Loucy (cell line): ENCODE results near the gene CDKN2B-AS1.

Experiments used
- H2AFZ ChIP-seq: fragments of 200-600 bp; sonication (generic); 2 replicates; pipeline ENCODE4 v1.6.0; 2016; ENCODE audit warnings: antibody characterized with exemption, mild to moderate bottlenecking, low read length, moderate library complexity
- H3F3A ChIP-seq: fragments of 200-600 bp; 2 replicates; pipeline ENCODE4 v1.6.0; 2016; ENCODE audit warnings: antibody characterized with exemption, low read depth, mild to moderate bottlenecking
- H3K27me3 ChIP-seq: fragments of 200-600 bp; sonication (generic); 2 replicates; pipeline ENCODE4 v1.6.1; 2014; ENCODE audit warnings: low read length, mild to moderate bottlenecking; ENCODE audit not compliant: insufficient read depth, poor library complexity, severe bottlenecking
- H3K36me3 ChIP-seq: fragments of 200-600 bp; sonication (generic); 2 replicates; pipeline ENCODE4 v1.6.1; 2016; ENCODE audit warnings: low read length; ENCODE audit not compliant: insufficient read depth
- H3K4me1 ChIP-seq: fragments of 200-600 bp; sonication (generic); 2 replicates; pipeline ENCODE4 v1.5.1; 2014; ENCODE audit warnings: low read length, mild to moderate bottlenecking; ENCODE audit not compliant: insufficient read depth, poor library complexity, severe bottlenecking
- H3K4me2 ChIP-seq: fragments of 200-600 bp; sonication (generic); 2 replicates; pipeline ENCODE4 v1.6.0; 2014; ENCODE audit warnings: antibody characterized with exemption, low read length, low read depth, mild to moderate bottlenecking; ENCODE audit not compliant: poor library complexity, severe bottlenecking
- H3K4me3 ChIP-seq: fragments of 200-600 bp; sonication (generic); 2 replicates; pipeline ENCODE4 v1.5.1; 2014; ENCODE audit warnings: low read length, mild to moderate bottlenecking, mixed read lengths; ENCODE audit not compliant: poor library complexity, severe bottlenecking
- H3K79me2 ChIP-seq: fragments of 200-600 bp; sonication (generic); 2 replicates; pipeline ENCODE4 v1.6.1; 2014; ENCODE audit warnings: low read length; ENCODE audit not compliant: insufficient read depth
- H3K9ac ChIP-seq: fragments of 200-600 bp; sonication (generic); 2 replicates; pipeline ENCODE4 v1.6.0; 2014; ENCODE audit warnings: mild to moderate bottlenecking, low read depth, low read length, moderate library complexity; ENCODE audit not compliant: poor library complexity, severe bottlenecking
- H3K9me2 ChIP-seq: fragments of 200-600 bp; sonication (generic); replicated peaks from 2 replicates; pipeline ENCODE4 v1.6.1; 2016; ENCODE audit warnings: low read depth, low read length, mixed read lengths
- H3K9me3 ChIP-seq: fragments of 200-600 bp; sonication (generic); 2 replicates; pipeline ENCODE4 v1.6.1; 2014; ENCODE audit warnings: mild to moderate bottlenecking, antibody characterized with exemption, low read length, low read depth; ENCODE audit not compliant: insufficient read depth
- H4K20me1 ChIP-seq: fragments of 200-600 bp; sonication (generic); 2 replicates; pipeline ENCODE4 v1.6.0; 2014; ENCODE audit warnings: antibody characterized with exemption, low read length, mild to moderate bottlenecking; ENCODE audit not compliant: insufficient read depth, poor library complexity, severe bottlenecking
- CTCF ChIP-seq: fragments of 200-600 bp; sonication (generic); conservative IDR thresholded peaks from 2 replicates; pipeline ENCODE4 v1.5.1; 2014; ENCODE audit warnings: mild to moderate bottlenecking, antibody characterized with exemption, low read length
- EZH2phosphoT487 ChIP-seq: fragments of 200-600 bp; IDR thresholded peaks from 2 replicates; pipeline ENCODE4 v1.6.1; 2018; ENCODE audit warnings: antibody characterized with exemption, mild to moderate bottlenecking, moderate library complexity, borderline replicate concordance

Gene CDKN2B-AS1

GRCh38 chr9:21991072-21991959, 3.3 kb upstream of the CDKN2B-AS1 start:
- H3K4me1 ChIP-seq = peaks cover 29% of the 10 kb centered on the region

GRCh38 chr9:21993007-21993406, 1.6 kb upstream of the CDKN2B-AS1 start:
- Histone ChIP-seq H4K20me1 (peaks cover 27% of the 10 kb centered on the region), H3K27me3 (no peaks in the 10 kb centered on the region), H3K36me3 (no peaks in the 10 kb centered on the region), H3K4me2 (peak overlapping the region; percentile 84), H3K9me2 (no peaks in the 10 kb centered on the region), H3K4me1 (peaks cover 32% of the 10 kb centered on the region), H3F3A (no peaks in the 10 kb centered on the region), H2AFZ (peak overlapping the region; percentile 36; the same call in 1 of the 2 replicates), H3K9ac (peak overlapping the region; percentile 94), H3K9me3 (no peaks in the 10 kb centered on the region), H3K4me3 (peak overlapping the region; percentile 96), H3K79me2 (peaks cover 87% of the 10 kb centered on the region)
- TF ChIP-seq EZH2phosphoT487 (no peak), CTCF (no peak)

More at GRCh38 chr9:21991072-21991959, 3.3 kb upstream of the CDKN2B-AS1 start:
- H3K9me2 ChIP-seq = no peaks in the 10 kb centered on the region
- no peaks in the 10 kb centered on the region for H3F3A ChIP-seq
- H3K4me3 ChIP-seq = peak overlapping the region; percentile 96
- no peaks in the 10 kb centered on the region for H3K9me3 ChIP-seq
- no peak overlapping the region for H2AFZ ChIP-seq
- H3K36me3 ChIP-seq = no peaks in the 10 kb centered on the region
- H4K20me1 ChIP-seq = peaks cover 21% of the 10 kb centered on the region
- H3K4me2 ChIP-seq = peak overlapping the region; percentile 84
- TF ChIP-seq EZH2phosphoT487 = no peak
- no peak for TF ChIP-seq CTCF
- H3K79me2 ChIP-seq = peaks cover 85% of the 10 kb centered on the region
- H3K27me3 ChIP-seq = no peaks in the 10 kb centered on the region
- peak overlapping the region; percentile 94 for H3K9ac ChIP-seq

- TF ChIP-seq EZH2phosphoT487 (no peak), CTCF (no peak)
- peaks cover 83% of the 10 kb centered on the region for H3K79me2 ChIP-seq
- H3F3A ChIP-seq = no peaks in the 10 kb centered on the region
- H3K36me3 ChIP-seq = no peaks in the 10 kb centered on the region
- H4K20me1 ChIP-seq = peaks cover 27% of the 10 kb centered on the region
- H3K4me3 ChIP-seq = peak within 1 kb of the TSS; percentile 99
- H3K27me3 ChIP-seq = no peaks in the 10 kb centered on the region
- peak within 1 kb of the TSS; percentile 84 for H3K4me2 ChIP-seq
- no peaks in the 10 kb centered on the region for H3K9me2 ChIP-seq
- H3K9me3 ChIP-seq = no peaks in the 10 kb centered on the region
- peak within 1 kb of the TSS; percentile 68 for H2AFZ ChIP-seq
- peaks cover 28% of the 10 kb centered on the region for H3K4me1 ChIP-seq
- peak within 1 kb of the TSS; percentile 94 for H3K9ac ChIP-seq
Measured at GRCh38 chr9:21993893-21994555, 567 bp upstream of the CDKN2B-AS1 start, which contains the start of gene CDKN2A. Gene CDKN2A (minus strand): TSS chr9:21994392.
